Stimulated activated effector memory CD8-positive, alpha-beta T cell treated with anti-CD3 and anti-CD28 coated beads, Interleukin-12 subunit alpha, Interleukin-12 subunit beta, amount 100 ng/mL, for 72 hours (primary cell): ENCODE data around the gene NAA10.

Experiments used
- ATAC-seq: fragments of 150-1000 bp; cut with Tn5 transposase; 2 replicates; pipeline ENCODE4 v1.10.0; 2021
- DNase-seq, 2 donors: peaks; one replicate each; pipeline ENCODE4 v3.0.0; 2021 to 2022; ENCODE audit warnings: low spot score in 2 of 2
- H3K27ac Mint-ChIP-seq: one replicate; pipeline ENCODE4 v1.8.0; 2022; ENCODE audit warnings: mild to moderate bottlenecking, mixed read lengths
- H3K36me3 Mint-ChIP-seq: one replicate; pipeline ENCODE4 v1.8.0; 2022; ENCODE audit warnings: mild to moderate bottlenecking, mixed read lengths
- H3K4me1 Mint-ChIP-seq: one replicate; pipeline ENCODE4 v1.8.0; 2022; ENCODE audit warnings: mixed read lengths
- H3K4me3 Mint-ChIP-seq: one replicate; pipeline ENCODE4 v1.8.0; 2022; ENCODE audit warnings: mild to moderate bottlenecking, mixed read lengths
- H3K9me3 Mint-ChIP-seq: one replicate; pipeline ENCODE4 v1.8.0; 2022; ENCODE audit warnings: mixed read lengths

The NAA10 gene

DNA sequence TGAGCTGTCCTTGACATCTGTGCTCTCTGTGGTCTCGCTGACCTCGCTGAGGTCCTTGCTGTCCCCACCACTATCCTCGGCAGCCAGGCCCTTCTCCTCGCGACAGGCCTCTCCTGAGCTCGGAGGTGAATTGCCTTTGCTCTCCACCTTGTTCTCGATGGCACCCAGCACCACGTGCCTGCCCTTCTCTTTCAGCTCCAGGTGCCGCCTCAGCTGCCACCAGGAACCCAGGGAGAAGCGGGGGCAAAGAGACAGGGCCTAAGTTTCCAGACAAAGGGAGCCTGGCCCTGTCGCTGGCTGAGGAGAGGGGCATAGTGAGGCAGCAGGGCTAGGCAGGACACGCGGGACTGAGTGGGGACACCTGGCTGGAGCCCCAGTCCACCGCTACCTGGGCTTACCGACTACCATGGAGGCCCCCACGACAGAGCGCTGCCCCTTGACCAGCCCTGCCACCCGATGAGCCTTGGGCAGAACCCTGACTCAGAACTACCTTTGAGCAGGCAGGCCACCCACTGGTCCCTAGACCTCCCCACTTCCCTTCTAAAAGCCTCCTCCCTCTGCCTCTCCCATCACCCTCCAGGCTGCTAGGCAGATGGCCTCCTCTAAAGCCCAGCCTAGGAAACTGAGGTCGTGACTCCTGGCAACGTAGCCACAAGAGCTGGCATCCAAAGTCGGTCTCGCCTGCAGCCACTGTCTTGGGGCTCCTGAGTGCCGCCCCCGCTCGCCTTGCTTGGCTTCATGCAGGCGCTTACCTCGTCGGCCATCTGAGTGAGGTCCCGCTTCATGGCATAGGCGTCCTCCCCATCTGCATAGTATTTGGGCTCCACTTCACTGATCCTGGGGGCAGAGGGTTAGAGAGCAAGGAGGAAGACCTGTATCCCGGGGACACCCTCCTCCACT is 4.6 kb downstream of the NAA10 start:
- no peaks in the 10 kb centered on the region for H3K9me3 Mint-ChIP-seq
- H3K27ac Mint-ChIP-seq = peak overlapping the region; percentile 80
- peaks cover 50% of the 10 kb centered on the region for H3K36me3 Mint-ChIP-seq
- peaks cover 24% of the 10 kb centered on the region for H3K4me1 Mint-ChIP-seq
- DNase-seq = no peak
- no peak overlapping the region for H3K4me3 Mint-ChIP-seq
- ATAC-seq = no peak

DNA sequence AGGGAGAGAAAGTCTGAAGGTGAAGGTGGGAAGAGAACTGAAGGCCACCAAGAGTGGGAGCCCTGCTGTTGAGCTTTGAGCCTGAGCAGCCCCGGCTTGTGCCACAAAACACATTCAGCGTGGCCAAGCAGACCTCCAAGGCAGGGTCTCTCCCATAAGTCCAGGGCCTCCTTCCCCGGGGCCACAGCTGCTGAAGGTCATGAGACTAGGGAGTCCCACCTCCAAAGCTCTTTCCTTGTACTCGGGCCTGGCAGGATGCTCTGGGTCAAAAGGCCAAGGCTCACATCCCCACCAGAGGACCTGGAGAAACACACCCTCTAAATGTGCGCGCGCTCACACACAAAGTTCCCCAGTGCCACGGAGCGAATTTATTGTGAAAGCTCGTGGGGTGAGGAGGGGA is 5.3 kb downstream of the NAA10 start:
- Mint-ChIP-seq H3K36me3 (peaks cover 55% of the 10 kb centered on the region), H3K9me3 (no peaks in the 10 kb centered on the region), H3K4me3 (no peak overlapping the region), H3K27ac (peak overlapping the region; percentile 70), H3K4me1 (peaks cover 27% of the 10 kb centered on the region)
- ATAC-seq (no peak), DNase-seq (no peak)

DNA sequence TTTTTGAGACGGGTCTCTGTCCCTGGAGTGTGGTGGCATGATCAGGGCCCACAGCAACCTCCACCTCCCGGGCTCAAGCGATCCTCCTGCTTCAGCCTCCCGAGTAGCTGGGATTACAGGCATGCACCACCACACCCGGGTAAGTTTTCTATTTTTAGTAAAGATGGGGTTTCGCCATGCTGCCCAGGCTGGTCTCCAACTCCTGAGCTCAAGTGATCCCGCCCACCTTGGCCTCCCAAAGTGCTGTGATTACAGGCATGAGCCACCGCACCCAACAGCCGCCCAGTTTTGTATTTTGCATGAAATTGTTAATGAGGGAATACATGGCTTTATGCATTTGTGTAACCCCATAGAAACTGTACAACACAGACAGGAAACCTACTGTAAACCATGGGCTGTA is 6.0 kb downstream of the NAA10 start:
- ATAC-seq (no peak), DNase-seq (no peak)
- H3K4me3 Mint-ChIP-seq = peak overlapping the region; percentile 90
- no peaks in the 10 kb centered on the region for H3K9me3 Mint-ChIP-seq
- peaks cover 32% of the 10 kb centered on the region for H3K4me1 Mint-ChIP-seq
- H3K27ac Mint-ChIP-seq = peak overlapping the region; percentile 70
- H3K36me3 Mint-ChIP-seq = peaks cover 52% of the 10 kb centered on the region

DNA sequence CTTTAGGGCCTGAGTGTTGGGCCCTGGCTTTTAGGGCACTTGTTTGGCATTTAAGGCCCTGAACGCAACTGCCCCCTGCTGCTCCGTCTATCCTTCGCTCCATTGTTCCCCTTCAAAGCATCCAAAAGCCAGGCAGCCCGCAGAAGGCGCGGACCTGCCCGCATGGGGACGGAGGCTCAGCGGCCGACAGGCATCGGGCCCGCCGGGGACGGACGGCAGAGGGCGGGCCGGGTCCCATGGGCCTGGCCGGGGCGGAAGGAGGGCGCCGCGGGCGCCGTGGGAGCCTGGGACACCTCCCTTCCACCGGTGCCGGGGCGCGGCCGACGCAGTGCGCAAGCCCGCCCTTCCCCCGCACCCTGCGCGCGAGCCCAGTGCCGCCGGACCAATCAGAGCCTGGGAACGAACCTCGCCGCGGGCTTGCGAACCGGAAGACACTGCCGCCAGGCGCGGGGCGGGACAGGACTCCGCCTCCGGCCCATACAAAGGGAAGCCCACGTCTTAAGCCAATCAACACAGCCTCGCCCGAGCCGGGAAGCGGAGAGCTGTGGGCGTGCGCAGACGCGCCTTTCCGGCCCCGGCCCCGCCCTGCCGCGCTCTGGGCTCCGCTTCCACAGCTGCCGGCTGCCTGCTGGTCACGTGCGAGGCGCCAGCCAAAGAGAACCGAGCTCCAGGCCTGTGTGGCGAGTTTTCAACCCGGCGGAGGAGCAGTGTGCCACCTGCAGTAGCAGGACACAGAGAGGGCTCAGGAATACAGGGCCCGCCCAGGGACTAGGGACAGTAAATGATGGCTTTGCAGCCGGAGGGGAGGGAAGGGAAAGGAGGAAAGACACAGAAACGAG is 6.7 kb downstream of the NAA10 start:
- H3K4me1 Mint-ChIP-seq = peaks cover 39% of the 10 kb centered on the region
- peaks cover 51% of the 10 kb centered on the region for H3K36me3 Mint-ChIP-seq
- peak; percentile 73 to 88 for DNase-seq
- H3K4me3 Mint-ChIP-seq = peak overlapping the region; percentile 90
- peak; percentile 88 for ATAC-seq
- no peaks in the 10 kb centered on the region for H3K9me3 Mint-ChIP-seq
- peak overlapping the region; percentile 93 for H3K27ac Mint-ChIP-seq

DNA sequence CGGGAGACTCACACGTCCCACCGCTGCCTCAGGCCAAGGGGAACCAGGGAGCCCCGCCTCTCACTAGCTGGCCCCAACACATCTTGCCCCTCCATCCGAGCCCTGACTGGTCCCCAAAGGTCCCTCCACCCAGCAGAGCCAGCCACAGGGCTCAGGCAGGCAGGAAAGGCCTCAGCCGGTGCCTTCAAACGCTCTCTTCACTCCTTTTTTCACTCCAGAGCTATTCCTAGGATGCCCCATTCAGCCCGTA is 7.2 kb downstream of the NAA10 start:
- Mint-ChIP-seq H3K27ac (peak overlapping the region; percentile 93), H3K4me3 (peak overlapping the region; percentile 90), H3K9me3 (no peaks in the 10 kb centered on the region), H3K36me3 (peaks cover 48% of the 10 kb centered on the region), H3K4me1 (peaks cover 44% of the 10 kb centered on the region)
- DNase-seq = no peak
- ATAC-seq = no peak

DNA sequence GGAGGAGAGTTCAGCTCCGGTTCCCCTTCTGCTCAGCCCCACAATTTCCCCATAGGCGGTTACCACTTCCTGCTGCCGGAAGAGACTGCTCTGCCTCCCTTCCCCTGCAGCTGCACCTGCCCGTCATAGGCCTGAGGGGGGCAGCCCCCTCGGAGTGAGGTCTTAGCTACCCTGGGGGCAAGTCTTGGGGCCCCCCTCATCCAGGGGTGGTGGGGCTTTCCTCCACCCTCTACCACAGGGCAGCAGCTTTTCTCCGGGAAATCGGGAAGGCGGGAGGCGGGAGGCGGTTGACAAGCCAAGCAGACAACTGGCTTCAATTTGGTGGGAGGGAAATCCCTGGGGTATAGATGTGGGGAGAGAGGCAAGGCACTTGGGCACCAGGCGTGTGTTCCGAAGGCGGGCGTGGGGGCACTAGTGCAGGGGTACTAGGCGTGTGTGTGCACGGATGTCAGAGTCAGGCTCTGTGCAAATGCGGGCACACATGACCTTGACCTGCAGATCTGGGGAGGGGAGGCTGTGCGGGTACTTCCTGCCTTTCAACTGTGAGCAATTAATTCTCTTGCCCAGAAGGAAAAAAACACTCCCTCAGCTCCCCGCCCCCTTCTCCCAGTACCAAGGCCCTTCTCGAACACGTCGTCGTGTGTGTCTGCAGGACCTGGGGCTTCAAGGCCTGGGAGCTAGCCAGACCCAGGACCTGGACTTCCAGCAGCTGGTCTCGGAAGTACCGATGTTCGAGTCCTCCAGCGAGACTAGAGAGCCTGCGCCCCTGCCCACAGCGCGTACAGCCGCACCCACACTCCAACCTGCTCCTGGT is 7.8 kb downstream of the NAA10 start:
- H3K36me3 Mint-ChIP-seq = peaks cover 43% of the 10 kb centered on the region

DNA sequence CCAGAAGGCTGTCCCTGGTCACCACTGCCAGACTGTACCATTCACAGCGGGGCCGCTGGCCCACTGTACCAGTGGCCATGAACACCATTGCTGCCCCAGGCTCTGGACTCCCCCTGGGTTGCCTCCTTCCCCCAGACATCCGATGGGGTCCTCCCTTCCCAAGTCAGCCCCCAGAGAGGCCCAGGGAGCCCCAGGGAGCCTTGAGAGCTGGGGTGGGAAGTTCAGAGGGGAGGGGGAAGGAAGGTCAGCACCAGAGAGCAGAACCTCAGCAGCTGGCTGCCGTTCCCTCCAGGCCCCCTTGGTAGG is 8.3 kb downstream of the NAA10 start:
- H3K36me3 Mint-ChIP-seq = peaks cover 37% of the 10 kb centered on the region
- peak; percentile 2 for ATAC-seq
- H3K4me1 Mint-ChIP-seq = peaks cover 49% of the 10 kb centered on the region
- H3K4me3 Mint-ChIP-seq = peak overlapping the region; percentile 90
- peak overlapping the region; percentile 93 for H3K27ac Mint-ChIP-seq
- DNase-seq = peak in 1 of 2 donors; percentile 34
- H3K9me3 Mint-ChIP-seq = no peaks in the 10 kb centered on the region

More for the DNA sequence above, 7.8 kb downstream of the NAA10 start:
- ATAC-seq (peak; percentile 62), DNase-seq (no peak)
- H3K9me3 Mint-ChIP-seq = no peaks in the 10 kb centered on the region
- H3K4me3 Mint-ChIP-seq = peak overlapping the region; percentile 90
- peaks cover 49% of the 10 kb centered on the region for H3K4me1 Mint-ChIP-seq
- H3K27ac Mint-ChIP-seq = peak overlapping the region; percentile 93

DNA sequence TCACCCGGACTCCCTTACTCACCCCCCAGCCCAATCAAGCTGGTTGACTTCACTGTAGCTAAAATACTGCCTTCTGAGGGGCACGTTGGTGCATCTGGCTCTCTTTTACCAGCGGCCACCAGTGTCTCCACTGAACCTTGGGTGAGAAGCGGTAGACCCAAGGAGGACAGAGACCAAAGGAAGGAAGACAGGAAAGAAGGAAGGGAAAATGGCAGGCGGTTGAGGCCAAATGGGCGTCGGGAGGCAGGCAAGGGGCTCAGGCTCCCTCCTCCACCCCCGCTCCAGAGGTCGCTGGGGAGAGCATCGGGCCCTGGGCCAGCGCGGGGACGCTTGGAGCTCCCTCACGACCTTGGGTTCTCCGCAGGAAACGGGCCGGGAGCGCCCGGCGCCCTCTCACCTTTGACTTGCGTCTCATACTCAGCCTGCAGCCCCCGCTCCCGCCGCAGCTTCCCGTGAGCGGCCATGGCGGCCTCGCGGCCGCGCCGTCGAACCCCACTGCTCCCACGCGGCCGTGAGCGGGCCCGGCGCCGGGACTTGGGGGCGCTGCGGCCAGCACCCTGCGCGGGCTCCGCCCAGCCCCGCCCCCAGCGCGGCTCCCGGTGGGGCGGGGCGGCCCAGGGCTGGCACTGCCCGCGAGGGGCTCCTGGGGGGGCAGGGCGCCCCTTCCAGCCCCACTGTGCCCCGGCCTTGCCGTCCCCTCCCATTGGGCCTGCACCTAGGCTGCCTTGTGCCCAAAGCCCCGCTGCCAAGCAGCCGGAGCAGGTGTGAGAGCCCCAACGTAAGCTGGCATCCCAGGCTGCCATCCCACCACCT is 8.9 kb downstream of the NAA10 start, which contains the start of gene ARHGAP4:
ARHGAP4 (minus strand) TSS at position 526 of the 813 bp plus-strand sequence; CDS start at position 464, 62 bp downstream.
- ATAC-seq (peak; percentile 25), DNase-seq (peak; percentile 26 to 76)
- H3K27ac Mint-ChIP-seq = peak within 1 kb of the TSS; percentile 93
- H3K9me3 Mint-ChIP-seq = no peaks in the 10 kb centered on the region
- peaks cover 32% of the 10 kb centered on the region for H3K36me3 Mint-ChIP-seq
- peaks cover 44% of the 10 kb centered on the region for H3K4me1 Mint-ChIP-seq
- H3K4me3 Mint-ChIP-seq = peak within 1 kb of the TSS; percentile 90

DNA sequence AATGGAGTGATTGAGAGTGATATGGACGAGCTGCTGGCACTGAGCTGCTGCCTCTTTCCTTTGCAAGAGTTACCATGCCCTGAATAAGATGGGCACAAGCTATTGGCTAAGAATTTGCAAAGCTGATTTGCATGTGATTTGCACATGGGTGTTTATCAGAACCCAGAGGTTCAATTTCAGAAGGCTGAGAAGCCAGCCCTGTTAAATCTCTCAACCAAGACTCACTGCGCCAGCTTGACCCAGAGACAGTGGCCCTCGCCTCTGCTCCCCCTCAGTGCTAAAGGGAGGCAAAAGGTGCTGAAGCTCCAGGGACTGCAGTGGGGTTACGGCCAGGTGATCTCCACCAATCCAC is 9.5 kb downstream of the NAA10 start:
- peak in 1 of 2 donors; percentile 63 for DNase-seq
- peak overlapping the region; percentile 93 for H3K27ac Mint-ChIP-seq
- peaks cover 32% of the 10 kb centered on the region for H3K36me3 Mint-ChIP-seq
- no peak for ATAC-seq
- peak overlapping the region; percentile 90 for H3K4me3 Mint-ChIP-seq
- no peaks in the 10 kb centered on the region for H3K9me3 Mint-ChIP-seq
- H3K4me1 Mint-ChIP-seq = peaks cover 44% of the 10 kb centered on the region

DNA sequence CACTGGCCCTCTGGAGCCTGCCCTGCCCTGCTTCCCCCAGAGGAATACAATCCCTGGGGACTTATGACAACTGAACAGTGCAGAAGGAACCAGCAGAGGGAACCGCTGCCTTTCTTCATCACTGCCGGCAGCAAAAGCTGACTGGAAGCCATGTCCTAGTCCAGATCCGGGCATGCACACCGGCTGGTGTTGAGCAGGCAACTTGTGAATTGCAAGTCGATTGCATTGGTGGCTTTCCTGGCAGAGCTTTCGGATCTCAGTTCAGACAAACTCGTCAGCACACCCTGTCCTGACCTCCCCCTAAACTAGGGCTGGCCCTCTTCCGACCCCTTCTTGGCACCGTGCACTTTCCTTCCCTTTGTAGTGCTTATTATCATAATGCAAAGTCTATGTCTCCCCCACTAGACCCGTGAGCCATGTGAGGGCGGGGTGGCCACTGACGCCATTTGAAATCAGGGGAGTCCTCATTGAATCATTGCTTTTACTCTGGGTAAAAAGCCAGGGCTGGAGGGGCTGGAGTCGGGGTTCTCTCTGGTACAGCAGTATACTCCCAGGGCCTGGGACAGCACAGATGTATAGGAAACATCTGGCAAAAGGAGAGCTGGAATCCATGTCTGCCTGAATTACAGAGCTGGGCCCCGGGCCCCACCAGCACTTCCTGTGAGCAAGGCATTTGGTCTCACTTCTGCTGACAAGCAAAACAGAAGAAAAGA is 10.5 kb downstream of the NAA10 start:
- peaks cover 42% of the 10 kb centered on the region for H3K36me3 Mint-ChIP-seq
- H3K27ac Mint-ChIP-seq = peak overlapping the region; percentile 93
- no peak for ATAC-seq

DNA sequence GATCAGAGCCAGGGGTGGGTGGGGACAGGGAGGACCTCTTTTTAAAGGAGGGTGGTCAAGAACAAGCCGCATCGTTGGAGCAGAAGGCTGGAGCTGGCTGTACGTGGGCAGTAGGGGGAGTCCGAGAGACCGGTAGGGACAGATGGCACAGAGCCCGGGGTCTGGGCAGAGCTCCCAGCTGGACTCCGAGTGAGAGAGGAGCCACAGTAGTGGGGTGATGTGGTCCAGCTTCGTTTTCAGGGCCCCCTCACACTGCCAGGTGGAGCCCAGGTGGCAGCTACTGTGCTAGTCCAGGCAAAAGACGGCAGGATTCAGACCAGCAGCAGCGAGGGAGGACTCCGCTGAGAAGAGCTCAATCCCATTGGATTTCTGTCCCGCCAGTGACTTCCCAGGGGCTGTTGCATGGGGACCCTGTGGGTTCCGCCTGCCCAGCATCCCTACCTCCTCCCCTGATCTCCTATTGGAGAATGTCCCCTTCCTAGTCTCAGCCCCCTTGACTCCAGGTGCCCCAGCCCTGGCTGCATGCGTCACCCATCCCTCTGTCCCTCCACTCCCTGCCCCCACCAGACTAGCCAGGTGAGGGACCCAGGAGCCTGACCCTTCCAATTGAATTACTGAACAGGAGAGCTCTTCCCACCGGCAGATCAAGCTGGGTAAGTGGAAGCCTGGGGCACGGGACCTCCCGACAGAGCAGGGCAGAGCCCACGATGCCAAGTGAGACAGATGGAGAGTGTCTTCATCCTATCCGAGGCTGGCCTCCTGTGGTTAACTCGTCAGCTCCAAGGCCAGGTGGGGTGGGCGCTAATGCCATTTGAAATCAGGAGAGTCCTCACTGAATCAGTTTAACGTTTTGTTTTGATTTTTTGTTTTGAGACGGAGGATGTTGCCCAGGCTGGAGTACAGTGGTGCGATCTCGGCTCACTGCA is 11.6 kb downstream of the NAA10 start:
- peaks cover 39% of the 10 kb centered on the region for H3K4me1 Mint-ChIP-seq
- H3K27ac Mint-ChIP-seq = peak overlapping the region; percentile 93
- no peak for DNase-seq
- peaks cover 32% of the 10 kb centered on the region for H3K36me3 Mint-ChIP-seq
- peak overlapping the region; percentile 90 for H3K4me3 Mint-ChIP-seq
- no peaks in the 10 kb centered on the region for H3K9me3 Mint-ChIP-seq
- no peak for ATAC-seq

More for the DNA sequence above, 10.5 kb downstream of the NAA10 start:
- Mint-ChIP-seq H3K4me3 (peak overlapping the region; percentile 90), H3K4me1 (peaks cover 44% of the 10 kb centered on the region), H3K9me3 (no peaks in the 10 kb centered on the region)
- DNase-seq = no peak

DNA sequence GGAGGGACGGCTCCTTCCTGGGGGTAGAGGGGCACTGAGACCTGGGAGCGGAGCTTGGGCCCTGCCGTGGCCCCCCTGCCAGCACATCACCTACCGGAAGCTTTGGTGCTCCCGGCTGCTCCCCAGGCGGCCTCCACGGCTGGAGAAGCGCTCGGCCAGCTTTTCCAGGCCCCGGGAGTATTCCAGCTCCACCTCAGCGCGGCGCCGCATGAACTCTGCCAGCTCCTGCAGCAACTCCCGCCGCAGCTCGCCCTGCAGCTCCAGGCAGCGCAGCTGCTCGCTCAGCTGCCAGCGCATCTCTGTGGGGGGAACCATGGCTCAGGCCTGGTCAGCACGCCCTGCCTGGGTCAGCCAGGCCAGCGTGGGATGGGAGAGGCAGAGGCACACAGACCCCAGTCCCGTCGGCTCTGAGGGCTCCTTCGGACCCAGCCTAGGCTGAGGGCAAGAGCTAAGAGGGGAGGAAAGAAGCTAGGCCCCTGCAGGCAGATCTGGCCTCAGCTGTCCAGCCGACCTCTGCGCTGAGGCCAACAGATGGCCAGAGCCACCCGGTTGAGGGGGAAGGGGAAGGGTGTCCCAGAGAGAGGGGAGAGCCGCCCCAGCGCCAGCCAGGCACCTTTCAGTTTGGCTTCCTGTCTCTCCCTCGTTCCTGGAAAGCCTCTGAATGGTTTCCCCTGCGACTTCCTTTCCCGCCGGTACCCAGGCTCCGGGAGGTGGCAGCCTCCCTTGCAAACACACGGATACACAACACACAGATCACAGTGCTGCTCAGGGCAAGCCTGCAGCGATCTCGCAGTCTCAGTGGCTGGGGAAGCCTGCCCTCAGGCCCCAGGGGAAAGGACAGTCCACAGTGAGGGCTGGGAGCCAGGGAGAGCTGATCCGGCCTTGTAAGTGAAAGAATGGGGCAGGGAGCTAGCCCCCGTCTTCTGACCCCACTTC is 13.1 kb downstream of the NAA10 start:
- peak overlapping the region; percentile 90 for H3K4me3 Mint-ChIP-seq
- peaks cover 40% of the 10 kb centered on the region for H3K36me3 Mint-ChIP-seq
- ATAC-seq (no peak), DNase-seq (no peak)
- H3K27ac Mint-ChIP-seq = peak overlapping the region; percentile 93
- H3K4me1 Mint-ChIP-seq = peaks cover 40% of the 10 kb centered on the region
- no peaks in the 10 kb centered on the region for H3K9me3 Mint-ChIP-seq
